Measurements from ENCODE around the gene BMP8A.

The BMP8A gene

GRCh38 chr1:39573736-39574624 is 82.5 kb downstream of the BMP8A start:
- peak; percentile 96 for DNase-seq

DNA sequence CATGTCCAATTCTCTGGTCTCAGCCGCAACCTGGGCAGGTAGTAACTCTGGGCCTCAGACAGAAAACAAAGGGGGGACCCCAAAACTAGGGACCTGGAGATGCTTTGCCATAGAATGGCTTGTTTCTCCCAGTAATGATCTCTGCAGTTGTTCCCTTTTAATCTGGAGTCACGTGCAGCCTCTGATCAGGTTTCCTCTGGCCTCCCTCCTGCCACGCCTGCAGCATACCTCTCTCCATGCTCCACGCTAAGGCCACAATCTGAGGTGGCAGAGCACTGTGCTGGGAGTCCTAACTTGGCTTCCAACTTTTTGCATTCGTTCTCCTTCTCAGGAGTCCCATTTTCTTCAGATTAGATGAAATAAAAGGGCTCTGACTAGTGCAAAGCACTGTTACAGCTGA is 83.2 kb downstream of the BMP8A start:
- DNase-seq = peak; percentile 96
